Body of pancreas (tissue), 4 donors: ENCODE measurements around the gene TFAP2C. TPM values are rescaled to one million over a fixed set of nuclear protein-coding genes. Genes with fewer than 3 reads are reported as not detected.

Experiments
- ATAC-seq: fragments of 150-250 bp; one replicate; pipeline ENCODE4 v1.9.1; 2016
- DNase-seq, 4 donors: peaks; one replicate each; pipeline ENCODE4 v3.0.0-alpha.2; 2019
- H3K27ac ChIP-seq, 4 donors: fragments of 200-600 bp; sonication (generic); 1 replicate in 3 of 4; 2 replicates in 1 of 4; pipeline versions ENCODE4 v1.5.1 to v1.6.1; 2016 to 2019; ENCODE audit warnings: mild to moderate bottlenecking in 1 of 4, mixed read lengths in 1 of 4, moderate library complexity in 1 of 4
- H3K27me3 ChIP-seq, 2 donors: fragments of 200-600 bp; sonication (generic); one replicate each; pipeline ENCODE4 v1.6.0; 2016; ENCODE audit warnings: mild to moderate bottlenecking in 1 of 2
- H3K36me3 ChIP-seq, 2 donors: fragments of 200-600 bp; sonication (generic); replicated peaks in 1 of 2; 2 replicates each; pipeline ENCODE4 v1.5.1; 2016; ENCODE audit warnings: low read depth in 2 of 2; ENCODE audit not compliant: insufficient read depth in 1 of 2
- H3K4me1 ChIP-seq: fragments of 200-600 bp; sonication (generic); one replicate; pipeline ENCODE4 v1.6.0; 2016
- H3K4me3 ChIP-seq, 2 donors: fragments of 200-600 bp; sonication (generic); 1 replicate in 1 of 2; 2 replicates in 1 of 2; pipeline ENCODE4 v1.5.1; 2016 to 2019
- H3K9me3 ChIP-seq, 3 donors: fragments of 200-600 bp; sonication (generic); 1 replicate in 2 of 3; 2 replicates in 1 of 3; pipeline ENCODE4 v1.5.1; 2016
- POLR2A ChIP-seq, 3 donors: fragments of 450-650 bp; IDR thresholded peaks; one replicate each; pipeline ENCODE4 v1.6.1; 2016; ENCODE audit warnings: antibody characterized with exemption in 3 of 3, mild to moderate bottlenecking in 2 of 3
- WGBS, 2 donors: methylation state at CpG; one replicate each; pipeline ENCODE4 v1.1.5; 2017; 5-methylcytosine and 5-hydroxymethylcytosine counted together
- intact Hi-C: fragments of 100-400 bp; cut with DNase I; formaldehyde crosslinking; loops from one replicate; pipeline ENCODE4 v1.15.1; 2023
- total RNA-seq, 2 donors: library from RNA; depleted of rRNA; stranded (reverse); fragments of >200 nt; gene quantifications; one replicate each; pipeline ENCODE4 v1.1.0, GENCODE V29; 2016
- TF ChIP-seq, protein P1 (sequence below), 7 experiments: fragments of 450-650 bp in 4 of 7; fragments of 200-600 bp in 3 of 7; sonication (generic) in 3 of 7; IDR thresholded peaks; one replicate each; pipeline ENCODE4 v1.5.1; 2016 to 2019; ENCODE audit warnings: antibody characterized with exemption in 7 of 7

The TFAP2C gene
- total RNA-seq, 2 donors from 2014 or later: 0.52 to 2.3 TPM

- Histone ChIP-seq H3K4me1 (no peaks in the 10 kb centered on the region), H3K27ac (no peak overlapping the region), H3K9me3 (no peaks in the 10 kb centered on the region), H3K4me3 (no peak overlapping the region), H3K36me3 (no peaks in the 10 kb centered on the region), H3K27me3 (no peaks in the 10 kb centered on the region)
- TF ChIP-seq, protein P1, sequence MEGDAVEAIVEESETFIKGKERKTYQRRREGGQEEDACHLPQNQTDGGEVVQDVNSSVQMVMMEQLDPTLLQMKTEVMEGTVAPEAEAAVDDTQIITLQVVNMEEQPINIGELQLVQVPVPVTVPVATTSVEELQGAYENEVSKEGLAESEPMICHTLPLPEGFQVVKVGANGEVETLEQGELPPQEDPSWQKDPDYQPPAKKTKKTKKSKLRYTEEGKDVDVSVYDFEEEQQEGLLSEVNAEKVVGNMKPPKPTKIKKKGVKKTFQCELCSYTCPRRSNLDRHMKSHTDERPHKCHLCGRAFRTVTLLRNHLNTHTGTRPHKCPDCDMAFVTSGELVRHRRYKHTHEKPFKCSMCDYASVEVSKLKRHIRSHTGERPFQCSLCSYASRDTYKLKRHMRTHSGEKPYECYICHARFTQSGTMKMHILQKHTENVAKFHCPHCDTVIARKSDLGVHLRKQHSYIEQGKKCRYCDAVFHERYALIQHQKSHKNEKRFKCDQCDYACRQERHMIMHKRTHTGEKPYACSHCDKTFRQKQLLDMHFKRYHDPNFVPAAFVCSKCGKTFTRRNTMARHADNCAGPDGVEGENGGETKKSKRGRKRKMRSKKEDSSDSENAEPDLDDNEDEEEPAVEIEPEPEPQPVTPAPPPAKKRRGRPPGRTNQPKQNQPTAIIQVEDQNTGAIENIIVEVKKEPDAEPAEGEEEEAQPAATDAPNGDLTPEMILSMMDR (IDR thresholded peaks at IDR 0.05): no peak
- TF ChIP-seq POLR2A (IDR thresholded peaks at IDR 0.05): no peak
- intact Hi-C loops: no loop called here
- ATAC-seq (no peak), DNase-seq (no peak)
- WGBS, 2 donors: 18 to 21% methylated on average over 3 of the region's 3 CpGs
Measured at GRCh38 chr20:56609321-56609720, 19.8 kb upstream of the TFAP2C start.

- H3K9me3 ChIP-seq: no peaks in the 10 kb centered on the region
- TF ChIP-seq, protein P1 (IDR thresholded peaks at IDR 0.05): no peak
- no peak for TF ChIP-seq POLR2A (IDR thresholded peaks at IDR 0.05)
- H3K4me3 ChIP-seq: no peak overlapping the region
- H3K27me3 ChIP-seq: no peaks in the 10 kb centered on the region
- no peak for DNase-seq
- H3K4me1 ChIP-seq: no peaks in the 10 kb centered on the region
- 86 to 94% methylated on average over 6 of the region's 6 CpGs for WGBS, 2 donors
- no peaks in the 10 kb centered on the region for H3K36me3 ChIP-seq
- no peak overlapping the region for H3K27ac ChIP-seq
- no peak for ATAC-seq
- intact Hi-C loops: no loop called here
Measured at GRCh38 chr20:56610098-56610497, 19.0 kb upstream of the TFAP2C start.

GRCh38 chr20:56614196-56614595 is 14.9 kb upstream of the TFAP2C start:
- Histone ChIP-seq H3K27me3 (no peaks in the 10 kb centered on the region), H3K4me1 (no peaks in the 10 kb centered on the region), H3K9me3 (no peaks in the 10 kb centered on the region), H3K36me3 (no peaks in the 10 kb centered on the region), H3K4me3 (no peak overlapping the region), H3K27ac (no peak overlapping the region)
- no peak for TF ChIP-seq POLR2A (IDR thresholded peaks at IDR 0.05)
- TF ChIP-seq, protein P1 (IDR thresholded peaks at IDR 0.05): no peak
- DNase-seq: no peak
- WGBS, 2 donors: 94 to 98% methylated on average over 2 of the region's 2 CpGs
- intact Hi-C loops: no loop called here
- ATAC-seq: no peak

- DNase-seq (no peak), ATAC-seq (no peak)
- no peak for TF ChIP-seq POLR2A (IDR thresholded peaks at IDR 0.05)
- TF ChIP-seq, protein P1 (IDR thresholded peaks at IDR 0.05): no peak
- Histone ChIP-seq H3K36me3 (no peaks in the 10 kb centered on the region), H3K4me1 (no peaks in the 10 kb centered on the region), H3K9me3 (no peaks in the 10 kb centered on the region), H3K27me3 (no peaks in the 10 kb centered on the region), H3K4me3 (no peak overlapping the region), H3K27ac (no peak overlapping the region)
- intact Hi-C loops: no loop called here
- WGBS, 2 donors: 38 to 59% methylated on average over 6 of the region's 6 CpGs
Measured at GRCh38 chr20:56616716-56617115, 12.4 kb upstream of the TFAP2C start.

- TF ChIP-seq, protein P1 (IDR thresholded peaks at IDR 0.05): no peak
- TF ChIP-seq POLR2A (IDR thresholded peaks at IDR 0.05): no peak
- H3K4me3 ChIP-seq: no peak overlapping the region
- H3K27ac ChIP-seq: no peak overlapping the region
- ATAC-seq (no peak), DNase-seq (no peak)
- H3K27me3 ChIP-seq: no peaks in the 10 kb centered on the region
- intact Hi-C loops: no loop called here
- no peaks in the 10 kb centered on the region for H3K9me3 ChIP-seq
- H3K4me1 ChIP-seq: no peaks in the 10 kb centered on the region
- no peaks in the 10 kb centered on the region for H3K36me3 ChIP-seq
- WGBS, 2 donors: 56 to 68% methylated on average over 4 of the region's 4 CpGs
Measured at GRCh38 chr20:56617489-56617888, 11.6 kb upstream of the TFAP2C start.
